NCI-H345 treated with DMSO at 0.1 percent for 48 hours (cell line): ENCODE results near the gene UTS2B.
"Not testable (repeated sequence)": the region's sequence is repeated elsewhere in the genome, so short reads cannot be mapped to it uniquely, and the experiment has no call there.

Experiments
- DNase-seq: peaks from one replicate; lab custom pipeline; 2025; ENCODE audit not compliant: unreplicated experiment; lab: John Stamatoyannopoulos, UW

Gene UTS2B

GRCh38 chr3:191282251-191283185 is 47.8 kb downstream of the UTS2B start:
- DNase-seq = no peak

- DNase-seq = no peak
Observed at GRCh38 chr3:191280882-191281281, 49.4 kb downstream of the UTS2B start.

- DNase-seq = no peak
Observed at GRCh38 chr3:191280111-191280510, 50.2 kb downstream of the UTS2B start.

GRCh38 chr3:191275751-191276150 is 54.6 kb downstream of the UTS2B start:
- no peak for DNase-seq

- not testable (repeated sequence) for DNase-seq
Observed at GRCh38 chr3:191275244-191275643, 55.1 kb downstream of the UTS2B start.

- no peak for DNase-seq
Observed at GRCh38 chr3:191269289-191270085, 60.8 kb downstream of the UTS2B start.

GRCh38 chr3:191268737-191269136 is 61.6 kb downstream of the UTS2B start:
- DNase-seq = no peak

GRCh38 chr3:191263850-191264249 is 66.5 kb downstream of the UTS2B start:
- no peak for DNase-seq

GRCh38 chr3:191263365-191263764 is 67.0 kb downstream of the UTS2B start:
- no peak for DNase-seq

- DNase-seq = no peak
Observed at GRCh38 chr3:191262650-191263049, 67.7 kb downstream of the UTS2B start.

GRCh38 chr3:191261304-191261638 is 69.1 kb downstream of the UTS2B start:
- DNase-seq = no peak

- no peak for DNase-seq
Observed at GRCh38 chr3:191260431-191261303, 69.7 kb downstream of the UTS2B start.

- DNase-seq = no peak
Observed at GRCh38 chr3:191259486-191259885, 70.8 kb downstream of the UTS2B start.

- DNase-seq = no peak
Observed at GRCh38 chr3:191257286-191257685, 73.0 kb downstream of the UTS2B start.

GRCh38 chr3:191256405-191256804 is 73.9 kb downstream of the UTS2B start:
- DNase-seq = no peak

GRCh38 chr3:191255156-191255555 is 75.2 kb downstream of the UTS2B start:
- DNase-seq = no peak

GRCh38 chr3:191254098-191254873 is 76.0 kb downstream of the UTS2B start:
- no peak for DNase-seq

GRCh38 chr3:191253089-191253799 is 77.1 kb downstream of the UTS2B start:
- no peak for DNase-seq

GRCh38 chr3:191246630-191247029 is 83.7 kb downstream of the UTS2B start:
- no peak for DNase-seq

- DNase-seq = not testable (repeated sequence)
Observed at GRCh38 chr3:191246034-191246433, 84.3 kb downstream of the UTS2B start.
